ENCODE results near the gene GPRC5B.

DNA sequence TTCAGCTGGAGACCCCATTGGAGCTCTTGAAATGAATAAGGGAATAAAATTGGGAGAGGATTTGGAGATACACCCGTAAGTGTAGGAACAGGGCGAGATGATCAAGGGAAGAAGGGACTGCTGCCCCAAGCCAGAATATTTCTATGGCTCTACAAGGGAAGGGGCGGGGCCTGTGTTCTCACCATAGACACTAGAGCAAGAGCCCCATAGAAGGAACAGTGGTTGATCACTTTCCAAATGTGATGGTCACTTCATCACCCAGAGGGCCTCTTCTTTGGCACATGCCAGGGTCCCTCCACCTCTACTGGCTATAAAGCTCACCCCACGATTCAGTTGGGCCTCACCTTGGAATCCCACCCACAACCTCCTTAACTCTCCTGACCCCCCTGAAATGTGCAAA is 25.0 kb downstream of the GPRC5B start:
- TF ChIP-seq POLR2A (IDR thresholded peaks at IDR 0.05; ENCODE audit: low read length) (no peak), GATA1 (IDR thresholded peaks at IDR 0.05; ENCODE audit: low read depth, low read length) (no peak)
